H9 (cell line): ENCODE measurements around the gene SLC9A4. TPM values are rescaled to one million over a fixed set of nuclear protein-coding genes. Genes with fewer than 3 reads are reported as not detected.

Experiments
- DNase-seq: peaks from one replicate; pipeline ENCODE4 v3.0.0-alpha.2; 2017
- H2AFZ ChIP-seq: one replicate; pipeline ENCODE4 v1.6.1; 2013; ENCODE audit warnings: mild to moderate bottlenecking, low read length, control low read depth, moderate library complexity
- H2AK5ac ChIP-seq: 2 replicates; pipeline ENCODE4 v1.6.1; 2013; ENCODE audit warnings: low read length, control low read depth, mixed read lengths; ENCODE audit not compliant: insufficient read length
- H2BK120ac ChIP-seq: one replicate; pipeline ENCODE4 v1.6.1; 2013; ENCODE audit warnings: low read depth, mild to moderate bottlenecking, low read length, control low read depth, inconsistent platforms; ENCODE audit not compliant: poor library complexity, severe bottlenecking
- H2BK12ac ChIP-seq: 2 replicates; pipeline ENCODE4 v1.6.1; 2013; ENCODE audit warnings: low read length, control low read depth, mixed read lengths, low read depth; ENCODE audit not compliant: insufficient read length
- H2BK15ac ChIP-seq: 2 replicates; pipeline ENCODE4 v1.6.1; 2013; ENCODE audit warnings: low read depth, low read length, control low read depth
- H2BK20ac ChIP-seq: one replicate; pipeline ENCODE4 v1.6.1; 2013; ENCODE audit warnings: low read depth, mild to moderate bottlenecking, low read length, control low read depth, inconsistent platforms; ENCODE audit not compliant: poor library complexity, severe bottlenecking
- H2BK5ac ChIP-seq: 2 replicates; pipeline ENCODE4 v1.6.1; 2013; ENCODE audit warnings: low read length, control low read depth, mixed read lengths; ENCODE audit not compliant: insufficient read length
- H3K14ac ChIP-seq: 2 replicates; pipeline ENCODE4 v1.6.1; 2013; ENCODE audit warnings: low read length, control low read depth; ENCODE audit not compliant: insufficient read depth
- H3K18ac ChIP-seq: 2 replicates; pipeline ENCODE4 v1.6.1; 2013; ENCODE audit warnings: low read depth, mild to moderate bottlenecking, mixed read lengths, low read length, control low read depth; ENCODE audit not compliant: insufficient read length
- H3K23ac ChIP-seq: 2 replicates; pipeline ENCODE4 v1.6.1; 2013; ENCODE audit warnings: low read length, control low read depth, mixed read lengths, low read depth; ENCODE audit not compliant: insufficient read length
- H3K23me2 ChIP-seq: 2 replicates; pipeline ENCODE4 v1.6.1; 2013; ENCODE audit warnings: low read depth, mild to moderate bottlenecking, mixed read lengths, low read length, control low read depth; ENCODE audit not compliant: insufficient read length, poor library complexity, severe bottlenecking
- H3K27ac ChIP-seq: 2 replicates; pipeline ENCODE4 v1.5.1; 2013; ENCODE audit warnings: low read length, control low read depth, mixed read lengths, low read depth; ENCODE audit not compliant: insufficient read length
- H3K27me3 ChIP-seq: 2 replicates; pipeline ENCODE4 v1.6.1; 2013; ENCODE audit warnings: low read length, control low read depth, inconsistent platforms; ENCODE audit not compliant: insufficient read depth
- H3K4ac ChIP-seq: 2 replicates; pipeline ENCODE4 v1.6.1; 2013; ENCODE audit warnings: low read depth, mild to moderate bottlenecking, control low read depth, inconsistent platforms, low read length, moderate library complexity
- H3K4me1 ChIP-seq: 2 replicates; pipeline ENCODE4 v1.6.1; 2013; ENCODE audit warnings: low read length, control low read depth, inconsistent platforms; ENCODE audit not compliant: insufficient read depth
- H3K4me2 ChIP-seq: 2 replicates; pipeline ENCODE4 v1.6.1; 2013; ENCODE audit warnings: low read length, control low read depth, mixed read lengths; ENCODE audit not compliant: insufficient read length, insufficient read depth
- H3K56ac ChIP-seq: 2 replicates; pipeline ENCODE4 v1.6.1; 2013; ENCODE audit warnings: low read depth, mild to moderate bottlenecking, mixed read lengths, low read length, control low read depth; ENCODE audit not compliant: insufficient read length
- H3K79me1 ChIP-seq: 2 replicates; pipeline ENCODE4 v1.6.1; 2013; ENCODE audit warnings: low read depth, mild to moderate bottlenecking, moderate library complexity, low read length, control low read depth, inconsistent platforms; ENCODE audit not compliant: insufficient read depth, poor library complexity, severe bottlenecking
- H3K79me2 ChIP-seq: 2 replicates; pipeline ENCODE4 v1.6.1; 2013; ENCODE audit warnings: low read length, control low read depth, inconsistent platforms; ENCODE audit not compliant: insufficient read depth
- H3K9ac ChIP-seq: 2 replicates; pipeline ENCODE4 v1.6.1; 2013; ENCODE audit warnings: low read length, control low read depth, mixed read lengths; ENCODE audit not compliant: insufficient read length; ENCODE audit errors: extremely low read depth
- H3K9me3 ChIP-seq: one replicate; pipeline ENCODE4 v1.6.1; 2013; ENCODE audit warnings: low read depth, low read length, inconsistent platforms; ENCODE audit not compliant: control insufficient read depth
- H3T11ph ChIP-seq: one replicate; pipeline ENCODE4 v1.6.1; 2013; ENCODE audit warnings: mild to moderate bottlenecking, low read length, control low read depth, inconsistent platforms
- H4K20me1 ChIP-seq: one replicate; pipeline ENCODE4 v1.6.1; 2013; ENCODE audit not compliant: control insufficient read depth, insufficient read length, insufficient read depth
- H4K5ac ChIP-seq: 2 replicates; pipeline ENCODE4 v1.6.1; 2013; ENCODE audit warnings: low read depth, mild to moderate bottlenecking, mixed read lengths, low read length, control low read depth; ENCODE audit not compliant: insufficient read length
- H4K8ac ChIP-seq: replicated peaks from 2 replicates; pipeline ENCODE4 v1.6.1; 2013; ENCODE audit warnings: low read length, control low read depth, mixed read lengths, low read depth; ENCODE audit not compliant: insufficient read length
- H4K91ac ChIP-seq: 2 replicates; pipeline ENCODE4 v1.6.1; 2013; ENCODE audit warnings: low read depth, mild to moderate bottlenecking, moderate library complexity, mixed read lengths, low read length, control low read depth; ENCODE audit not compliant: insufficient read length
- H3K27ac Mint-ChIP-seq, 3 experiments: 2 replicates in 2 of 3; 3 replicates in 1 of 3; pipeline ENCODE4 v1.8.0; 2020 to 2021; ENCODE audit warnings: mixed read lengths in 3 of 3, mild to moderate bottlenecking in 1 of 3, moderate library complexity in 1 of 3
- H3K27me3 Mint-ChIP-seq: 2 replicates; pipeline ENCODE4 v1.8.0; 2021; ENCODE audit warnings: low read depth, mild to moderate bottlenecking, moderate library complexity, mixed read lengths
- H3K36me3 Mint-ChIP-seq, 3 experiments: 2 replicates in 2 of 3; 3 replicates in 1 of 3; pipeline ENCODE4 v1.8.0; 2020 to 2021; ENCODE audit warnings: low read depth in 3 of 3, mixed read lengths in 3 of 3; ENCODE audit not compliant: insufficient read depth in 1 of 3
- H3K4me1 Mint-ChIP-seq, 2 experiments: 2 replicates each; pipeline ENCODE4 v1.8.0; 2020; ENCODE audit warnings: mixed read lengths in 2 of 2
- H3K4me3 Mint-ChIP-seq, 2 experiments: 2 replicates in 1 of 2; 3 replicates in 1 of 2; pipeline ENCODE4 v1.8.0; 2020 to 2021; ENCODE audit warnings: mild to moderate bottlenecking in 2 of 2, mixed read lengths in 2 of 2, moderate library complexity in 1 of 2
- H3K9me3 Mint-ChIP-seq, 2 experiments: 2 replicates in 1 of 2; 3 replicates in 1 of 2; pipeline ENCODE4 v1.8.0; 2020; ENCODE audit warnings: mild to moderate bottlenecking in 2 of 2, mixed read lengths in 2 of 2, moderate library complexity in 1 of 2
- CTCF ChIP-seq: fragments of 200-600 bp; sonication (generic); conservative IDR thresholded peaks from 3 replicates; pipeline ENCODE4 v1.8.0; 2021; ENCODE audit warnings: antibody characterized with exemption, mild to moderate bottlenecking
- WGBS: extraction: QIAGEN DNeasy Blood & Tissue Kit; methylation state at CpG from one replicate; pipeline ENCODE4 v1.1.7; 2013; ENCODE audit warnings: missing lambda C conversion rate, low lambda C conversion rate, mixed read lengths; ENCODE audit not compliant: insufficient read length; ENCODE audit errors: extremely low coverage; 5-methylcytosine and 5-hydroxymethylcytosine counted together
- total RNA-seq: library from RNA; stranded (reverse); gene quantifications from 2 replicates; pipeline ENCODE4 v1.2.1, GENCODE V29; 2021

SLC9A4 gene
- total RNA-seq, 1 experiment from 2014 or later = not detected

GRCh38 chr2:102520801-102521200 lies 47.8 kb downstream of the SLC9A4 start:
- H4K91ac ChIP-seq = no peak overlapping the region
- H3K4me3 Mint-ChIP-seq = no peak overlapping the region
- H3K36me3 Mint-ChIP-seq = no peaks in the 10 kb centered on the region
- no peak overlapping the region for H3K14ac ChIP-seq
- no peak overlapping the region for H3K18ac ChIP-seq
- H2BK120ac ChIP-seq = no peak overlapping the region
- H3K27ac ChIP-seq = no peak overlapping the region
- no peak overlapping the region for H2AFZ ChIP-seq
- no peaks in the 10 kb centered on the region for H3K4me1 Mint-ChIP-seq
- H3K9ac ChIP-seq = no peak overlapping the region
- no peak overlapping the region for H3K4ac ChIP-seq
- no peaks in the 10 kb centered on the region for H3K79me2 ChIP-seq
- H3K9me3 ChIP-seq = no peaks in the 10 kb centered on the region
- no peaks in the 10 kb centered on the region for H3K79me1 ChIP-seq
- no peak overlapping the region for H3K4me2 ChIP-seq
- no peak overlapping the region for H2AK5ac ChIP-seq
- no peaks in the 10 kb centered on the region for H3K27me3 ChIP-seq
- H4K8ac ChIP-seq = no peak overlapping the region
- no peaks in the 10 kb centered on the region for H3K27me3 Mint-ChIP-seq
- TF ChIP-seq CTCF = no peak
- H2BK20ac ChIP-seq = no peak overlapping the region
- H3K9me3 Mint-ChIP-seq = no peaks in the 10 kb centered on the region
- DNase-seq = no peak
- H2BK12ac ChIP-seq = no peak overlapping the region
- H2BK15ac ChIP-seq = no peak overlapping the region
- no peaks in the 10 kb centered on the region for H3K23me2 ChIP-seq
- no peak overlapping the region for H3K56ac ChIP-seq
- no peak overlapping the region for H4K5ac ChIP-seq
- no peak overlapping the region for H2BK5ac ChIP-seq
- WGBS = no CpG with 5 or more reads among the region's 1 CpG
- no peak overlapping the region for H3K27ac Mint-ChIP-seq
- no peaks in the 10 kb centered on the region for H4K20me1 ChIP-seq
- H3K4me1 ChIP-seq = no peaks in the 10 kb centered on the region
- no peak overlapping the region for H3K23ac ChIP-seq
- H3T11ph ChIP-seq = no peak overlapping the region
